H1 (cell line): ENCODE results near the gene LRCH1. TPM values are rescaled to one million over a fixed set of nuclear protein-coding genes. Genes with fewer than 3 reads are reported as not detected.

Source experiments
- CTCF ChIA-PET: fragments of 300-600 bp; sonication (Branson Sonifier 250); formaldehyde crosslinking; loops from one replicate; lab custom pipeline; 2021; ENCODE audit not compliant: partially characterized antibody; lab: Charles Lee
- POLR2A ChIA-PET: fragments of 300-600 bp; sonication (Branson Sonifier 250); formaldehyde crosslinking; loops from one replicate; lab custom pipeline; 2021; ENCODE audit warnings: inconsistent platforms; ENCODE audit not compliant: partially characterized antibody; lab: Charles Lee
- DNase-seq, 2 experiments: peaks; one replicate each; pipeline versions ENCODE4 v3.0.0 to v3.0.0-alpha.2; 2010 to 2022; ENCODE audit warnings: low spot score in 2 of 2, low read depth in 1 of 2, mixed read lengths in 1 of 2
- FAIRE-seq: peaks from 2 replicates; lab custom pipeline; 2011; peaks lifted over from hg19 to GRCh38; lab: Jason Lieb, UNC
- H2AFZ ChIP-seq: 2 replicates; pipeline ENCODE4 v1.8.1; 2012; ENCODE audit warnings: low read length, inconsistent platforms
- H2AK5ac ChIP-seq: 2 replicates; pipeline ENCODE4 v1.6.1; 2013; ENCODE audit warnings: low read depth, low read length
- H2BK120ac ChIP-seq: replicated peaks from 2 replicates; pipeline ENCODE3; 2013; ENCODE audit warnings: low read depth, low read length, inconsistent platforms
- H2BK12ac ChIP-seq: 2 replicates; pipeline ENCODE4 v1.6.1; 2013; ENCODE audit warnings: low read depth, low read length
- H2BK15ac ChIP-seq: 2 replicates; pipeline ENCODE4 v1.6.1; 2013; ENCODE audit warnings: low read length
- H2BK20ac ChIP-seq: 2 replicates; pipeline ENCODE4 v1.6.1; 2013; ENCODE audit warnings: low read length
- H2BK5ac ChIP-seq: 2 replicates; pipeline ENCODE4 v1.6.1; 2013; ENCODE audit warnings: low read depth, low read length
- H3K14ac ChIP-seq: 2 replicates; pipeline ENCODE4 v1.6.1; 2013; ENCODE audit warnings: inconsistent platforms; ENCODE audit not compliant: insufficient read length
- H3K18ac ChIP-seq: 2 replicates; pipeline ENCODE4 v1.6.1; 2013; ENCODE audit warnings: low read length; ENCODE audit errors: extremely low read depth
- H3K23ac ChIP-seq: 2 replicates; pipeline ENCODE4 v1.6.1; 2013; ENCODE audit warnings: inconsistent platforms; ENCODE audit not compliant: insufficient read length
- H3K23me2 ChIP-seq: 2 replicates; pipeline ENCODE4 v1.6.1; 2013; ENCODE audit warnings: low read depth, low read length
- H3K27ac ChIP-seq: 2 replicates; pipeline ENCODE4 v1.6.1; 2011; ENCODE audit warnings: low read depth, low read length, inconsistent platforms
- H3K27me3 ChIP-seq, 4 experiments: replicated peaks in 1 of 4; 1 replicate in 1 of 4; 2 replicates in 3 of 4; pipeline versions ENCODE4 v1.6.1 to v1.8.1; 2011 to 2013; ENCODE audit warnings: low read length in 3 of 4, mild to moderate bottlenecking in 3 of 4, inconsistent platforms in 2 of 4, mixed read lengths in 2 of 4, moderate library complexity in 1 of 4; ENCODE audit not compliant: control insufficient read depth in 3 of 4, insufficient read depth in 3 of 4; ENCODE audit errors: extremely low read depth in 1 of 4
- H3K36me3 ChIP-seq, 4 experiments: 2 replicates each; pipeline versions ENCODE4 v1.6.1 to v1.8.1; 2011 to 2013; ENCODE audit warnings: mild to moderate bottlenecking in 4 of 4, low read length in 3 of 4, moderate library complexity in 2 of 4, control low read depth in 1 of 4, inconsistent platforms in 1 of 4; ENCODE audit not compliant: insufficient read depth in 4 of 4, control insufficient read depth in 2 of 4
- H3K4ac ChIP-seq: replicated peaks from 2 replicates; pipeline ENCODE3; 2013; ENCODE audit warnings: low read length, low read depth, mixed read lengths, inconsistent platforms; ENCODE audit not compliant: insufficient read length
- H3K4me1 ChIP-seq, 4 experiments: replicated peaks in 1 of 4; 1 replicate in 1 of 4; 2 replicates in 3 of 4; pipeline versions ENCODE4 v1.6.1 to v1.8.1; 2011 to 2013; ENCODE audit warnings: low read length in 3 of 4, inconsistent platforms in 2 of 4, mixed read lengths in 1 of 4; ENCODE audit not compliant: insufficient read depth in 4 of 4, control insufficient read depth in 3 of 4
- H3K4me2 ChIP-seq, 2 experiments: 2 replicates each; pipeline versions ENCODE4 v1.6.1 to v1.8.1; 2011 to 2013; ENCODE audit warnings: low read depth in 2 of 2, low read length in 2 of 2, control low read depth in 1 of 2, inconsistent platforms in 1 of 2, mild to moderate bottlenecking in 1 of 2; ENCODE audit not compliant: insufficient read depth in 1 of 2
- H3K4me3 ChIP-seq, 4 experiments: fragments of 200-600, 300-600 bp in 1 of 4; sonication (generic), shearing (Covaris generic), sonication (Bioruptor Twin) in 1 of 4; 2 replicates each; pipeline versions ENCODE4 v1.5.1 to v1.8.1; 2011 to 2016; ENCODE audit warnings: low read length in 4 of 4, low read depth in 3 of 4, control low read depth in 2 of 4, inconsistent platforms in 2 of 4, mild to moderate bottlenecking in 2 of 4, mixed read lengths in 1 of 4, moderate library complexity in 1 of 4; ENCODE audit not compliant: insufficient read depth in 2 of 4; ENCODE audit errors: extremely low read depth in 1 of 4
- H3K56ac ChIP-seq: replicated peaks from 2 replicates; pipeline ENCODE3; 2013; ENCODE audit warnings: low read depth, mild to moderate bottlenecking, mixed read lengths, low read length, inconsistent platforms; ENCODE audit not compliant: insufficient read length
- H3K79me1 ChIP-seq: 2 replicates; pipeline ENCODE4 v1.6.1; 2013; ENCODE audit warnings: low read depth, low read length, control low read depth
- H3K79me2 ChIP-seq, 2 experiments: 2 replicates each; pipeline versions ENCODE4 v1.6.1 to v1.8.1; 2012 to 2013; ENCODE audit warnings: low read length in 2 of 2, mild to moderate bottlenecking in 2 of 2, inconsistent platforms in 1 of 2; ENCODE audit not compliant: insufficient read depth in 2 of 2, control insufficient read depth in 1 of 2
- H3K9ac ChIP-seq, 4 experiments: replicated peaks in 1 of 4; 1 replicate in 1 of 4; 2 replicates in 3 of 4; pipeline versions ENCODE4 v1.6.1 to v1.8.1; 2011 to 2013; ENCODE audit warnings: low read depth in 3 of 4, low read length in 3 of 4, control low read depth in 2 of 4, mild to moderate bottlenecking in 2 of 4, moderate library complexity in 2 of 4, inconsistent platforms in 1 of 4; ENCODE audit errors: extremely low read depth in 1 of 4
- H3K9me3 ChIP-seq, 2 experiments: 2 replicates each; pipeline versions ENCODE4 v1.6.1 to v1.8.1; 2012 to 2013; ENCODE audit warnings: mild to moderate bottlenecking in 2 of 2, moderate library complexity in 2 of 2, control low read depth in 1 of 2, inconsistent platforms in 1 of 2, low read depth in 1 of 2, low read length in 1 of 2, mixed read lengths in 1 of 2; ENCODE audit not compliant: insufficient read depth in 2 of 2
- H4K20me1 ChIP-seq, 2 experiments: replicated peaks in 1 of 2; 2 replicates each; pipeline versions ENCODE3 to v1.8.1; 2011 to 2013; ENCODE audit warnings: inconsistent platforms in 2 of 2, low read length in 2 of 2, mild to moderate bottlenecking in 1 of 2; ENCODE audit not compliant: insufficient read depth in 2 of 2, control insufficient read depth in 1 of 2
- H4K5ac ChIP-seq: 2 replicates; pipeline ENCODE4 v1.6.1; 2013; ENCODE audit warnings: low read length, low read depth, mixed read lengths, inconsistent platforms; ENCODE audit not compliant: insufficient read length
- H4K8ac ChIP-seq: 2 replicates; pipeline ENCODE4 v1.8.0; 2013; ENCODE audit warnings: mild to moderate bottlenecking, moderate library complexity, low read length, inconsistent platforms; ENCODE audit not compliant: insufficient read depth; ENCODE audit errors: extremely low read depth
- H4K91ac ChIP-seq: replicated peaks from 2 replicates; pipeline ENCODE3; 2013; ENCODE audit warnings: low read length, mixed read lengths, inconsistent platforms; ENCODE audit not compliant: insufficient read length
- BCL11A ChIP-seq, 2 experiments: IDR thresholded peaks; one replicate each; pipeline ENCODE4 v1.6.1; 2011; ENCODE audit warnings: low read depth in 2 of 2, low read length in 2 of 2, mild to moderate bottlenecking in 2 of 2
- BRCA1 ChIP-seq: IDR thresholded peaks from 2 replicates; pipeline ENCODE4 v1.6.1; 2012; ENCODE audit warnings: low read depth, low read length, improper control_type of control experiment
- CEBPB ChIP-seq: IDR thresholded peaks from 2 replicates; pipeline ENCODE4 v1.6.1; 2012; ENCODE audit warnings: low read depth, low read length
- HDAC2 ChIP-seq, 2 experiments: fragments of 300-600 bp in 1 of 2; sonication (generic) in 1 of 2; IDR thresholded peaks; 2 replicates each; pipeline ENCODE4 v1.6.1; 2011 to 2012; ENCODE audit warnings: low read depth in 2 of 2, low read length in 2 of 2, mild to moderate bottlenecking in 2 of 2, moderate library complexity in 2 of 2, borderline replicate concordance in 1 of 2, inconsistent platforms in 1 of 2
- KDM4A ChIP-seq: IDR thresholded peaks from one replicate; pipeline ENCODE4 v1.7.1; 2012; ENCODE audit warnings: low read depth, mild to moderate bottlenecking, moderate library complexity, low read length, inconsistent platforms; ENCODE audit not compliant: severe bottlenecking
- KDM5A ChIP-seq: fragments of 200-600 bp; IDR thresholded peaks from 2 replicates; pipeline ENCODE4 v1.7.1; 2012; ENCODE audit warnings: mild to moderate bottlenecking, low read length, inconsistent platforms, mixed read lengths
- RXRA ChIP-seq: IDR thresholded peaks from 2 replicates; pipeline ENCODE4 v1.6.1; 2011; ENCODE audit warnings: low read depth, mild to moderate bottlenecking, low read length, moderate library complexity; ENCODE audit not compliant: insufficient read depth
- SRF ChIP-seq: IDR thresholded peaks from 2 replicates; pipeline ENCODE4 v1.6.1; 2011; ENCODE audit warnings: mild to moderate bottlenecking, low read depth, low read length, moderate library complexity
- SUZ12 ChIP-seq: fragments of 200-600 bp; sonication (generic); IDR thresholded peaks from 2 replicates; pipeline ENCODE4 v1.6.1; 2012; ENCODE audit warnings: mild to moderate bottlenecking, inconsistent platforms, low read length, moderate library complexity, mixed read lengths
- WGBS, 2 experiments: shearing (Covaris generic) in 1 of 2; methylation state at CpG; one replicate each; pipeline versions ENCODE4 v1.1.6 to v1.1.7; 2013 to 2015; ENCODE audit warnings: low lambda C conversion rate in 2 of 2, mixed read lengths in 2 of 2, inconsistent platforms in 1 of 2, low coverage in 1 of 2, missing lambda C conversion rate in 1 of 2; ENCODE audit not compliant: insufficient replicate concordance in 2 of 2, insufficient coverage in 1 of 2, insufficient read length in 1 of 2; ENCODE audit errors: extremely low coverage in 1 of 2, missing lambda C conversion rate in 1 of 2; 5-methylcytosine and 5-hydroxymethylcytosine counted together
- polyA plus RNA-seq, 7 experiments: library from polyadenylated mRNA; depleted of rRNA in 3 of 7; stranded (reverse) in 5 of 7; unstranded in 2 of 7; fragments of >200 nt in 5 of 7; fragments of 200-250 nt in 2 of 7; gene quantifications; 1 replicate in 5 of 7; 2 replicates in 1 of 7; 4 replicates in 1 of 7; pipeline versions ENCODE4 v1.2.1 to v1.2.3, GENCODE V29; 2011 to 2013; ENCODE audit warnings: missing spikeins in 2 of 7, mixed read lengths in 2 of 7
- total RNA-seq: library from RNA; stranded (reverse); fragmentation: NEBNext Ultra II Directional; extraction: Animal tissue kit (Norgen Biotek cat#: 25700); gene quantifications from 2 replicates; pipeline ENCODE4 v1.2.1, GENCODE V29; 2021
- TF ChIP-seq, protein P1 (sequence below): IDR thresholded peaks from 2 replicates; pipeline ENCODE4 v1.6.1; 2011; ENCODE audit warnings: low read length, improper control_type of control experiment
- TF ChIP-seq, protein P2 (sequence below): IDR thresholded peaks from 2 replicates; pipeline ENCODE4 v1.6.1; 2012; ENCODE audit warnings: inconsistent platforms

The LRCH1 gene
- total and polyA plus RNA-seq, 2 of the 8 experiments (the other 6 are each of a cell fraction or from before 2014, with no cell fraction given): 3.0 to 10.1 TPM

DNA sequence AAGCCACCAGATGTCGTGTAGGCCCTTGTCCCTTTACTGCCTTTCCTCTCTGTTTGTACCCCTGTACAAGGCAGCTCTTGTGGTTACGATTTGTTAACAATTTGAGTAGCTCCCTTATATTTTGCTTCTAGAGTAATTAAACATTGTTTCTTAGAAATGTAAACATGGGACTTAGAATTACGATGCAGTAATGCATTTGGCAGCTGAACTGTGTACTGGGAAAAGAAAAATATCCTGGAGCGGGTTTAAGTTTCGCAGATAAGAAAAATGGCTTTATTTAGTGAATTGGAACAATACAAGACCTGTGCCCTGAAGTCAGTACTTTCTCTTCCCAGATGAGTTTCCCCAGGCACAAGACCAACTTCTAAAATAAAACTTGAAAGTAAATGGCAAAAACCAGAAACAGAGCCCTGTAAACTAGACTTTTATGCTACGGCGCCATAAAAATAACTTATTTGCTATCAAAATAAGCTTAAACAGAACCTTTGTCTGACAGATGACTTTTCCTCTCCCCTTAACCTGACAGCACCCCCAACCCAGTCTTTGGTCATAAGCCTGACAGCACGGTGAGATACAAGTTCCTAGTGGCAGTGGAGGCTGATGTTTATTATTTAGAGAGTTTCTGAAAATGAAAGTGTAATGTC, 63.0 kb downstream of the LRCH1 start:
- no peak overlapping the region for H4K8ac ChIP-seq
- H2BK120ac ChIP-seq: no peak overlapping the region
- H2BK12ac ChIP-seq: no peak overlapping the region
- no peak overlapping the region for H3K56ac ChIP-seq
- ChIA-PET CTCF (interaction anchor here (0.7 to 2.1 kb wide), 6 partner anchors 9 to 64 kb away, joined by 3 to 7 read pairs (median 4); partner anchors contain the start of gene LRCH1), POLR2A (no interaction called here)
- H2BK5ac ChIP-seq: no peak overlapping the region
- no peaks in the 10 kb centered on the region for H3K9me3 ChIP-seq
- H3K79me1 ChIP-seq: peaks cover 2% of the 10 kb centered on the region
- no peak overlapping the region for H2AK5ac ChIP-seq
- no peak overlapping the region for H3K14ac ChIP-seq
- H4K5ac ChIP-seq: no peak overlapping the region
- H3K4ac ChIP-seq: no peak overlapping the region
- H3K4me2 ChIP-seq: no peak overlapping the region
- no peak overlapping the region for H2BK20ac ChIP-seq
- H4K20me1 ChIP-seq: peaks cover 0 to under 1% of the 10 kb centered on the region in 2 experiments
- peaks cover 0 to 15% (median 1%) of the 10 kb centered on the region in 4 experiments; a peak in 6 of 7 replicates for H3K4me1 ChIP-seq
- no peak overlapping the region for H2BK15ac ChIP-seq
- no peaks in the 10 kb centered on the region for H3K27me3 ChIP-seq
- DNase-seq: no peak
- no peak overlapping the region for H3K27ac ChIP-seq
- H3K79me2 ChIP-seq: peaks cover 3 to 26% of the 10 kb centered on the region in 2 experiments; a peak in 3 of 4 replicates
- no peak overlapping the region for H3K23ac ChIP-seq
- no peak overlapping the region for H3K9ac ChIP-seq
- WGBS, 2 experiments: 90% methylated on average over 8 of the region's 8 CpGs; no CpG with 5 or more reads in 1 of the 2 experiments
- no peak overlapping the region for H3K4me3 ChIP-seq
- no peak for FAIRE-seq
- no peaks in the 10 kb centered on the region for H3K23me2 ChIP-seq
- H2AFZ ChIP-seq: no peak overlapping the region
- no peaks in the 10 kb centered on the region; a peak in 1 of 8 replicates for H3K36me3 ChIP-seq
- no peak overlapping the region for H4K91ac ChIP-seq
- no peak overlapping the region for H3K18ac ChIP-seq
- TF ChIP-seq BRCA1 (no peak), RXRA (no peak), CEBPB (no peak), SRF (no peak), HDAC2 (IDR thresholded peaks at IDR 0.05; ENCODE audit: borderline replicate concordance in 1 of 2, low read depth in 2 of 2, low read length in 2 of 2) (no peak), BCL11A (IDR thresholded peaks at IDR 0.05; ENCODE audit: low read depth in 2 of 2, low read length in 2 of 2) (no peak), KDM5A (no peak), KDM4A (no peak), SUZ12 (no peak)
- TF ChIP-seq, protein P1, sequence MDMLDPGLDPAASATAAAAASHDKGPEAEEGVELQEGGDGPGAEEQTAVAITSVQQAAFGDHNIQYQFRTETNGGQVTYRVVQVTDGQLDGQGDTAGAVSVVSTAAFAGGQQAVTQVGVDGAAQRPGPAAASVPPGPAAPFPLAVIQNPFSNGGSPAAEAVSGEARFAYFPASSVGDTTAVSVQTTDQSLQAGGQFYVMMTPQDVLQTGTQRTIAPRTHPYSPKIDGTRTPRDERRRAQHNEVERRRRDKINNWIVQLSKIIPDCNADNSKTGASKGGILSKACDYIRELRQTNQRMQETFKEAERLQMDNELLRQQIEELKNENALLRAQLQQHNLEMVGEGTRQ: no peak
- TF ChIP-seq, protein P2, sequence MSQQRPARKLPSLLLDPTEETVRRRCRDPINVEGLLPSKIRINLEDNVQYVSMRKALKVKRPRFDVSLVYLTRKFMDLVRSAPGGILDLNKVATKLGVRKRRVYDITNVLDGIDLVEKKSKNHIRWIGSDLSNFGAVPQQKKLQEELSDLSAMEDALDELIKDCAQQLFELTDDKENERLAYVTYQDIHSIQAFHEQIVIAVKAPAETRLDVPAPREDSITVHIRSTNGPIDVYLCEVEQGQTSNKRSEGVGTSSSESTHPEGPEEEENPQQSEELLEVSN: no peak
